Right forelimb (tissue), 1 donor: ENCODE results near the gene HAX1.
"Not testable (repeated sequence)": the region's sequence is repeated elsewhere in the genome, so short reads cannot be mapped to it uniquely, and the experiment has no call there.

ENCODE experiments used
- DNase-seq: peaks from one replicate; pipeline ENCODE4 v3.0.0-alpha.2; 2018

HAX1 gene

DNA sequence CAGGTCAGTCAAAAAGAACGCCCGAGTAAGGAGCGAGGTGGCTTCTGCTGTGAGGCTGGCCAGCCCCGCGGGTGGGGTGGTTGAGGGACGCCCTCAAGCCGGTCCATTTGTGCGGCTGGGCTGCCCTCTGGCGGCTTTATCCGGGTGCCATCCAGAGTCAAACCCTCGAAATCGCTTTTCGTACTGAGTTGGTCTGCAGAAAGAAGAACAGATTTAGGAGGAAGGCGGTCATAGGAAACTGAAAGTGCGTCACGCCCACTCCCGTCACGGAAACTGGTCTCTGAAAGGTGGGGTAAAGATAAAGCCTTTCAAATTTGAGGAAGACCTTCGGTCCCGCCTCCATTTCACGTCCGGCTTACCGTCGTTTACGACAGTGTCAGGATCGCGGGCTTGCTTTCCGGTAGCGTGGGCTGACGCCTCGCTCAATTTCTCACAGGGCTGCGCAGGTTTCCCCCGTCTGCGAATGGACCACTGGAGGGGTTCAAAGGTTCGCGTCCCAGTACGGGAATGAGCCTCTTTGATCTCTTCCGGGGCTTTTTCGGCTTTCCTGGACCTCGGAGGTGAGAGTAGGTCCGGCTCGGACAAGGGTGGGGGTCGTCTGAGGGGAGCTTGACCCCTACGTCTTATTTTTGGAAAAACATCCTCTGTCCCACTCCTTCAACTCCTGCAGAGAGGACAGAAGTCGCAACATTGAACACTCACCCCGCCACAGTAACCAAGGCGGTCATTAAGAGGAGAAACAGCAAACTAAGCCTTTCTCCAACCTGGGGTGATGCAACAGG lies at the start of gene HAX1:
HAX1 (plus strand) TSS at position 413 of the 782 bp plus-strand sequence; CDS start at position 508, 95 bp downstream.
- DNase-seq = peak; percentile 95

DNA sequence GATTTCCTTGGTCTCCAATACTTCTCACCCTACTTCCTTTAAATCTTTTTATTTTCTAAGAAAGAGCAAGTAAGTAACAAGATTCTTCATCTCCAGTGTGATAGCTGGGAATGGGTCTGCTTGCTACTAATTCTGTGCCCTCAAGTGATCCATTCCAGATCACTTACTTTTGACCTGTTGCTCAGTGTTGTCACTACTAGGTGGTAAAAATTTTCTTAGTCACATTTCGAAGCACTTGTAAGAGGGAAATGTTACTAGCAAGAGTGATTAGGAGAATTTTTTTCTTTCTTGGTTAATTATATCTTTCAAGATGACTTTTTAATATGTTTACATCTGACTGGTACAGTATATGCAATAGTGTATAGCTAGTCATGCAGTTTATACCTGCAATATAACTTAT lies 49.5 kb upstream of the HAX1 start:
- no peak for DNase-seq

DNA sequence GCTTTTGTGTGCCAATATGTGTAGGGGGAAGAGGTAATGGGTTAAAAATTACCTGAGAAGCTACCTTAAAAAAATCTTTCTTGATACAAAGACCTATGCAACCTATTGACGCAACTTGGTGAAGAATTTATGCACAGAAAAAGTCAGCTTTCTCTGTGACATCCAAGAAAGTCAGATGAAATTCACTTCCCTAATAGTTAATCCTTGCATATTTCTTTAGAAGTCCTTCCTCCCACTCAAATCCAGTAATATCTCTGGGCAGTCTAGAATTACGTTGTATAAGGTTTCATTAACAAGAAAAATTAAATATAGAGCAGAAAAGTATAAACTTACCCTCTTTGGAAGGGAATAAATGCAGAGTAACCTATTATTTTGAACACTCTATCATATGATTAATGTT lies 48.8 kb upstream of the HAX1 start:
- no peak for DNase-seq

DNA sequence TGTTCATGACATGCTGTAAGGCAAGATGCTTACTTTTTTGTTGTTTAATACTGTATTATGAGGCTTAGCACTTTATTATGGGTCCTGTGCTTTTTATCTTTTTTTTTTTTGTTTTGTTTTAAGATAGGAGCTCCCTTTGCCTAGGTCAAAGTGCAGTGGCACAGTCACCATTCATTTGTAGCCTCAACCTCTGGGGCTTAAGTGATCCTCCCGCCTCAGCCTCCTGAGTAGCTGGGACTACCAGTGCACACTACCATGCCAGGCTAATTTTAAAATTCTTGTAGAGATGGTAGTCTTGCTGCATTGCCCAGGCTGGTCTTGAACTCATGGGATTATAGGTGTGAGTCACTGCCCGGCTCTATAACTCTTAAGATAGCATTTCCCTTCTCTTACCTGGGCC lies 47.1 kb upstream of the HAX1 start:
- no peak for DNase-seq

DNA sequence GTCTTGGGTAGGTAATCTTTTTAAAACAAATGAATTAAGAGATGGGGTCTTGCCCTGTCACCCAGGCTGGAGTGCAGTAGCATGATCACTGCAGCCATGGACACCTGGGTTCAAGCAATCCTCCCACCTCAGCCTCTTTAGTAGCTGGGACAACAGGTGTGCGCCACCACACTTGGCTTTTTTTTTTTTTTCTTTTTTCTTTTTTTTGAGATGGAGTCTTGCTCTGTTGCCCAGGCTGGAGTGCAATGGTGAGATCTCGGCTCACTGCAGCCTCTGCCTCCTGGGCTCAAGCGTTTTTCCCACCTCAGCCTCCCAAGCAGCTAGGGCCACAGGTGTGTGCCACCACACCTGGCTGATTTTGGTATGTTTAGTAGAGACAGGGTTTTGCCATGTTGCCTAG lies 41.3 kb upstream of the HAX1 start:
- not testable (repeated sequence) for DNase-seq

DNA sequence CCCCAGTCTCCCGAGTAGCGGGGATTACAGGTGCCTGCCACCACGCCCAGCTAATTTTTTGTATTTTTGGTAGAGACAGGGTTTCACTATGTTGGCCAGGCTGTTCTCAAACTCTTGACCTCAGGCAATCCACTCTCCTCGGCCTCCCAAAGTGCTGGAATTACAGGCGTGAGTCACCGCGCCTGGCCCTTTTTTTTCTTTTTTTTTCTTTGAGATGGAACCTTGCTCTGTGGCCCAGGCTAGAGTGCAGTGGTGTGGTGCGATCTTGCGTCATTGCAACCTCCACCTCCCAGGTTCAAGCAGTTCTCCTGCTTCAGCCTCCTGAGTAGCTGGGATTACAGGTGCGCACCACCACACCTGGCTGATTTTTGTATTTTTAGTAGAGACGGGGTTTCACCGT lies 39.3 kb upstream of the HAX1 start:
- not testable (repeated sequence) for DNase-seq

DNA sequence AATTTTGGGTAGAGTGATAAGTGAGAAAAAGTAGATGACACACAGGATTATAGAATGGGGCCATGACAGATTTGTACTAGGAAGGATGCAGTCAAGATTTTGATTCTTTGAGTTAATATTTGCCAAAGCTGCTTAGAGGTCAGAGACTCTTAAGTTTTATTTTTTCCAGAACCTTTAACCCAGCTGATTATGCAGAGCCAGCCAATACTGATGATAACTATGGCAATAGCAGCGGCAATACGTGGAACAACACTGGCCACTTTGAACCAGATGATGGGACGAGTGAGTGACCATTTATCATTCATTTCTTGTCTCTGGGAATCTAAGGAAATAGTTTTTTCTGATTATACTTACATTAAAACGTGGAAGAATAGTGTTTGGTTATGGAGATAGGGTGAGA lies 35.6 kb upstream of the HAX1 start:
- DNase-seq = no peak

DNA sequence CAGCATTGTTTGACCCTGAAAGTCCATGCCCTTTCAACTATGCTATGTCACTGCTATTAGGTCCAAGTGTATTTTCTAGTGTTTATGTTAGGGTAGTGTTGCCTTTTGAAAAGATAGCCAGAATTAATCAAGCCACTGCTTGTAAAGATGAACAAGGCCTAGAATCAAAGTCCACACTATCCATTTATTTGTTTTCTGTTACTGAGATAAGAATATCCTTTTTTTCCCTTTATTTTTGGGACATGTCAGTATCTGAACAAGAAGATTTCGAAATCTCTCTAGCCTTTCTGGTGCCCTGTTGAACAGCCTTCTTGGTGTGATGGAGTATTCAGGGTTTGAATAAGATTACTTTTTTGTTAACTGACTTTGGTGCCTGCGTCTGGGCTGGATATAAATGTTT lies 35.0 kb upstream of the HAX1 start:
- no peak for DNase-seq

DNA sequence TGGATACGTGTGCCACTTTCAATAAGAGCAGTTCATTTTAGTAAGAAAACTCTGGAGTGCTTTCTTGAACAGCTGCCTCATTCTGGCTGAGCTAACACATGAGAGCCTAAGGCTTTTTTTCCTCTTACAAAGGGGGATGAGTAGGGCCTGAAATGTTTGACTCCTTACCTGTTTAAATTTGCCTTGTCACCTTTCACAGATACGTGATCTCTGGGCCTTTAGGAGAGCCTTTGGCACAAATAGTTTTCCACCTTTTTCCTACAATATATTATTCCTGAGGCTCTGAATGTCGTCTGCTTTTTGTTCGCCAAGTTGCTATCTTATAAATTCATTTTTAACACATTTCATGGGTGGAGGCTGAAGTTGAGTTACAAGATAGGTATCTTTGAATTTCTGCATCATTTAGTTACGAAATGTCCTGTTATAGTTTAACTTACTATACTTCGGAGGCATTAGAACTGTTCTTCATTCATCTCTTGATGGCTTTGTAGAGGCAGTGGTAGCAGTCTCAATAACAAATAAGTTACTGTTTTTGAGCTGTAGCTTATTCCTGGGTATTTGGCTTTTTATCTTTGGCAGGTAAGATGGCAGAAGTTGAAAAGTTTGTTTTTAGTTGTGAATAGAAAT lies 34.4 kb upstream of the HAX1 start:
- no peak for DNase-seq

DNA sequence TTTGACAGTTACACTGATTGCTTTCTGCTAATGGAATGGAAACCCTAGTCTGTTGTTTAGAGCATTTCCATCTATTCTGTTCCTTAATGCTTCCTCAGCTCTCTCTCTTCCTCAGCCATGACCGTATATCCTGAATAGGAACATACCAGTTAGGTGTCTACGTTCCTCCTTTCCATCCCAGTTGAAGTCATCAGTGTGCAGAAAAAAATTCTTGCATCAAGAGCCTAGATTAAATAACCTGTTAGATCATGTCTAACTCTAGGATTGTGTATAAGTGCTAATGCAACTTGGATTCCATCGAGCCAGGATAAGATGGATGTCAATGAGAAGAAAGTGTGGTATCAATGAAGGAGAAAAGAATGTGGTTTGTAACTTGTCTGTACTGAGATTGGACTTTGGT lies 32.9 kb upstream of the HAX1 start:
- DNase-seq = no peak

DNA sequence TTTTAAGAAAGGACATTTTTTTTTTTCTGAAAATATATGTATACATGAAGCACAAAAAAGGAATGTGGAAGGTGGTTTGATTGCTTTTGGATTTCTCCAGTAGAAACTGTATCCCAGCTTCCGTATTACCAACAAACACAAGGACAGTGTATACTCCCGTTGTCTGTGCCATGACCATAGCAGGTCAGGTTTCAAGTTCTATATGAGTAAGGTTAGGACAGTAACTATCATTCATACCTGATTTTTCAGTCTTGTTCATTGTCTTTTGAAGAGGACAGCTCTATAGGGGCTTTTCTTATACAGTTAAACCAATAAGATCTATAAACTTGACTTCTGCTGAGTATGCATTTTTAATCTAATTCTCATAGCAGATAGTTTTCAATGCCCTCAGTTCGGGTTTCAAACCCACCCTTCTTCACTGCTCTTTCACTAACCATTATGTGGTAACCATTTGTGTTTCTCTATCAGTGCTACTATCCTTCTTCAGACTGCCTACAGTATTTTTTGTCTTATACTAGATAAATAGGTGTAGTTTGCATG lies 32.1 kb upstream of the HAX1 start:
- no peak for DNase-seq

DNA sequence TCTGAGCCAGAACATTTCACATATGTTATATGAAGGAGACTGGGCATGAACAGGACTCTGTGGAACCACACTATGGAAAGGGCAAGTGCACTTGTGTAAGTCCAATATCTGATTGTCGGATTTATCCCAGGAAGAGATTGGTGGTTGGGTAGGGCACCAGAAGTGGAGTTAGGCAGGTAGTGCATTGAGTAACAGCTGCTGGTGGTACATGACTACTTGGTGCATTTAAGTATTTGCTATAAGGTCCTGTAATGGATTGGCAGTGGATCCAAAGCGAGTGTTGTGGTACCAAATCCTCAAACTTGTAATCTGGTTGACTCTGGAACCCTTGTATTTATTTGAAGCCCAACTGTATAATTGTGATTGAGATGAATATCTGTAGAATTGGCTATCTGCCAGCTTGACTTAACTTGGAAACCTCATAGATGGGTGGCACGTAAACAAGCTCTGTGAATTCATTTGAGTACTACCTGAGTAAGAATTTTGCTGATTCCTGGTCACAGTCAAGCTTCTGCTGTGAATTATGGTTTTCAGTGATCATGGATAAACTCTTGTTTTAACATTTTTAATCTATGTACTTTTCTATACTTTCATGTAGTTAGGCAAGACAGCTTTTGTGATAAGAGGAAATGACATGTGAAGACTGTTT lies 30.6 kb upstream of the HAX1 start:
- DNase-seq = no peak

DNA sequence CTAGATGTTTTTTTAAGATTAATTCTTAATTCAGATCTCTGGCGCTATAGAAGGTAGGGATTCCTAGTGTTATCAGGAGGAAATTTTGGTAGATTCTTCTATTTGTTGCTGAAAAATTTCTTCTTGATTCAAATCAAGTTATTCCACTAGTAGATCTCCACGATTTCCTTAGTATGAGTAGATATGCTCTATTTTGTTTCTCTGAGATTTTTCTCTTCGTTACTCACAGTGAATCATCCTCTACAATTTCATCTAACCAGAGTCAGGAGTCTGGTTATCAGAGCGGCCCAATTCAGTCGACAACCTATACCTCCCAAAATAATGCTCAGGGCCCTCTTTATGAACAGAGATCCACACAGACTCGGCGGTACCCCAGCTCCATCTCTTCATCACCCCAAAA lies 18.8 kb upstream of the HAX1 start:
- no peak for DNase-seq

DNA sequence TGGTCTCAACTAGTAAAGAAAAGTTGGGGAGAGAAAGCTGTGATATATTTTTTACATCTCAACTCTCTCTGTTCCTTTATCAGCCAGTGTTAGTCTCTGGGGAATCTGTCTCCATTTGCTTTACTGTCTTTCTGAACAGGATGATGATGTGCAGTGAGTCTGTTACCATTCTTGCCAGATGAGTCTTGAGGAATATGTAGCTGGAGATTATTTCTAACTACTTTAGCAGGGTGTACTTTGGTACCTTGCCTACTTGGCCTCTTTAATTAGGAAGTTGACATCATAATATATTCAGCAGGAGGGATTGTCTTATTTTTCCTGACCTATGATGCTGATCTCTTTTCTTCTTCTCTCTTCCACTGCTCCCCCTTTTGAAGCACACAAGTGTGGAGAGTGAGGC lies 15.7 kb upstream of the HAX1 start:
- DNase-seq = no peak

DNA sequence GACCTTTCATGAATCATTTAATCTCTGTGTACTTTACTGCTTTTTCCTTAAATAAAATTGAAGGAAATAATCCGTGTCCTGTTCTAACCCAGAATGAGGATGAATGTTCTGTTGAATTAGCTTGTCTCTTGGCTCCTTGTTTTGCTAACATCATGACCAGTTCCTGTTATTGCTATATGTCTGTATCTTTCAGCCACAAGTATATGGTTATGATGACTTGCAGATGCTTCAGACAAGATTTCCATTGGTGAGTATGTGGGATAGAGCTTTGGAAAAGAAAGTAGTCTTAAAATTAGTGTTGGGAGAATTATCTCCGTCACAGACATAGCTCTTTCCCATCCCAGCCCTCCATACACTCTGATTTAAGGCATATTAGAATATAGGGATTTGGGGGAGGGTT lies 13.6 kb upstream of the HAX1 start:
- DNase-seq = no peak

DNA sequence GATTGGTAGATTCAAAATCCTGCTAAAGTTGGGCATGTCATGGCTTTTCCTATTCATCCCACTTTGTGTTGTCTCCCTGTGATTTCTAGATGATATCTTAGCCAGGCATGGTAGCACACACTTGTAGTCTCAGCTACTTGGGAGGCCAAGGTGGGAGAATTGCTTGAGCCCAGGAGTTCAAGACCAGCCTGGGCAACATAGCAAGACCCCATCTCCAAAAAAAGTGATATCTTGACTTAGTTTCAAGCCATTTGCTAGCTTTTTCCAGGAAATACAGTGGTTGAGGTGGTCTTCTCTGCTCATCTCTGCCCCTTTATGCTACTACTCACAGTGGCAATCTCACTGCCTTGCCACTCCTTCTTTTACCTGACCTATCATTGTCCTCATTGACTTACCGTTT lies 12.3 kb upstream of the HAX1 start:
- DNase-seq = no peak

DNA sequence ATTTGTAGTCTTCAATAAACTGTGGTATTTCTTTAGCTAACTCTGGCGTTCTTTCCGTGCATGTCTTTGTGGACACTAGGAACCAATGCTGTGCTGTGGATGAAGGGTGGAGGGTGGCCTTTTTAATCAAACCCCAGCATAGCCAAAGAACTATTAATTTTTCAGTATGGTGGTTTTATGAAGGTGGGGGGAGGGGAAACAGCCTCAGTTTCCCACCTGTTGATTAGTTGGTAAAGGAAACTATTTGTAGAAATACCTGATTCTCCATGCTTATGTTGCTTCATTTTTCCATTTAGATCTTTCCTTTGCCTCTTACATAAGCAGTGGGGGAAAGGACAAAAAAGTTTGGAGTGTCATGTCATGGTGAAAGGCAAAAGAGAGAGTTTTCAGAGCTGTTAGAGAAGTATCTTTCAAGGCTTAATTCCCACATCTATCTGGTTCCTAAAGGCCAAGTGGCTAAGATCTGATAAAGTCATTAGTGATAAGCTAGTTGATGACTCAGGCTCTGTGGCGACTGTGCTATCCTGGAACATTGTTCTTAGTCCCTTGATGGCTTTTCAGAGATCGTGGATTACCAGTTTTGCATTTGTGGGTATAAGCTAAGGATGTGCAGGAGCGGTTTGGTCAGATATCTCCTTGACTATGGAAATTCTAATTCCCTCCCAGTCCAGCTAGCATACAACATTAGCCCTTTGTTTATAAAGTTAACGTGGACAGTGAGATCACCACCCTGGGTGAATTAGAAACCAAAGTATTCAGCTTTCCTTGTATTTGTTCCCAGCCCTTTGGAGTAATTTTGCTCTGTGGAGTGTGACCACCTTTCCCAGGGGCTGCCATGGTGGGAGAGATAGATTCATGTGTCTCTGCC lies 8.7 kb upstream of the HAX1 start:
- no peak for DNase-seq

DNA sequence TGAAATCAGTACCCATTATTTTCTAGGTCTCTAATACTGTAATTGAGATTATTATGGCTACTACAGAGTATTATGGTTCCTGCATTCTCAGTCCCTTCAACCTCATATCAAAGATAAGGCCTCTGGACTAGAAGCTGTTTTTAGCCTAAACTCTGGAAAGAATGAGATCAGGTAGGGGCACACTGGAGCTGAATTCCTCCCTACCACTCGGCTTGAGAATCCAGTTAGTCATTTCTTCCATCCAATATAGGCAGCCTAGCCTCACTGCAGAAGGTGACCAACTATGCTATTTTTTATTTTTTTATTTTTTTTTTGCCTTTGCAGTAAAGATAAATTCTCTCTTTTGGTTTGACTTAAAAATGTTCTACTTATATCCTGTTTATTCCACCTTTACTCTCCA lies 8.0 kb upstream of the HAX1 start:
- DNase-seq = no peak

DNA sequence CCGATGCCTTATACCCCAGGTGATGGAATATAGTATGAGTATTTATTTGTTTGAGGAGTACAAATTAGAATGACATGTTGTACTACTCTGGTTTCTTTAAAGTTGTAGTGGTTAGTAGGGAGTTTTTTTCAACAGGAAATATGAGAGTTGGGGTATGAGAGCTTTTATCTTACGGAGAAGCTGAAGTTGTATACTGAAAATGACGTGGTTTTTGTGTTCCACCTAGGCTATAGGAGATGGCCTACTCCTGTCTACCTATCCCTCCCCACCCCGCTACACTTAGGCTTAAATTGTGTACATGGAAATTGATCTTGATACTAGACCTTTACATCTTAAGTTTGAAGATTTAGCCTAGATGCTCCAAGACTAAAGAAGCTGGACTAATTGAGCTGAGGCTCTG lies 6.8 kb upstream of the HAX1 start:
- DNase-seq = no peak

DNA sequence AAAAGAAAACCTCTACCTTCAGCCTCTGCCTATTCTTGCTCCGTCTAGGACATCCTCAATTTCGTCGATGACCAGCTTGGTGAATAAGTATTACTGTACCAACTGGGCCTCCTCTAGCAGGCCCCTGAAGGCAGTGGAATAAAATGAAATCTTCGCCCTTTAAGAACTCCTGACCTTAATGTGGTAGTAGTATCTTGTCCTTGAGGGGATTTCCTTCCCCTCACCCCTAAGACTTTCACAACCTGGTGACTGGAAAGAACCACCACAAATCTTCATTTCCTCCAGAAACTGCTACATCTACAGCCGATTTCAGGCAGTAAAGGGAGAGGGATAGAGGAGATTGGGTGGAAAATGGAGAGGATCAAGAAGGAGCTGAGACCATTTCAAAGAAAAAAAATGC lies 1.6 kb upstream of the HAX1 start:
- DNase-seq = no peak

DNA sequence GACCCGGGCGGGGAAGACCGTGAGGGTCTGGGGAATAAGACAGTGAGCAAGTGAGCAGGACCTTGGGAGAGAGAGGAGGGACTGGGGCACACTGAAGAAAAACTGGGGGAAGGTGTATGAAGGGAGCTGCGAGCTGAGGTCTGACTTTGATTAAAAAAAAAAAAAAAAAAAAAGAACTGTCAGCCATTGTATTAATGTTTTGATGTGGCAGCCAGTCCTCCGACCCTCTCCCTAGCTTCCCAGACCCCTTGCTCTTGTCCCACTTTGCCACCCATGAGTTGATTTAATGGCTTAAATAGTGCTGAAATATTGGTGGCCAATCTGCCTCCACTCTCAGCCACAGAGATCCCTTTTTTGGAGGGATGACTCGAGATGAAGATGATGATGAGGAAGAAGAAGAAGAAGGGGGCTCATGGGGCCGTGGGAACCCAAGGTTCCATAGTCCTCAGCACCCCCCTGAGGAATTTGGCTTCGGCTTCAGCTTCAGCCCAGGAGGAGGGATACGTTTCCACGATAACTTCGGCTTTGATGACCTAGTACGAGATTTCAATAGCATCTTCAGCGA lies 652 bp downstream of the HAX1 start:
- DNase-seq = no peak

DNA sequence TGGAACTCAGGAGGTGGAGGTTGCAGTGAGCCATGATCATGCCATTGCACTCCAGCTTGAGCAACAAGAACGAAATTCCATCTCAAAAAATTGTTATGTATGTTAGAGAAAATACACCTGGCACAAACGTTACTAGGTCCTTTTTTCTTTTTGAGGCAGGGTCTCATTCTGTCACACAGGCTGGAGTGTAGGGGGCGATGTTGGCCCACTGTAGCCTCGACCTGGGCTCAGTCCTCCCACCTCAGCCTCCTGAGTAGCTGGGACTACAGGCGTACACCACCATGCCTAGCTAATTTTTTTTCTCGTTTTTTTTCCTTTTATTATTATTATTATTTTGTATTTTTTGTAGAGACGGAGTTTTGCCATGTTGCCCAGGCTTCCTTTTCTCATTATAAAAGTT lies 4.4 kb downstream of the HAX1 start:
- no peak for DNase-seq

DNA sequence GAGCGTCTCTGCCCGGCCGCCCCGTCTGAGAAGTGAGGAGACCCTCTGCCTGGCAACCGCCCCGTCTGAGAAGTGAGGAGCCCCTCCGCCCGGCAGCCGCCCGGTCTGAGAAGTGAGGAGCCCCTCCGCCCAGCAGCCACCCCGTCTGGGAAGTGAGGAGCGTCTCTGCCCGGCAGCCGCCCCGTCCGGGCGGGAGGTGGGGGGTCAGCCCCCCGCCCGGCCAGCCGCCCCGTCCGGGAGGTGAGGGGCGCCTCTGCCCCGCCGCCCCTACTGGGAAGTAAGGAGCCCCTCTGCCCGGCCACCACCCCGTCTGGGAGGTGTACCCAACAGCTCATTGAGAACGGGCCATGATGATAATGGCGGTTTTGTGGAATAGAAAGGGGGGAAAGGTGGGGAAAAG lies 15.2 kb downstream of the HAX1 start:
- DNase-seq = not testable (repeated sequence)
